Measurements from ENCODE around the gene CYS1. TPM values are rescaled to one million over a fixed set of nuclear protein-coding genes. Genes with fewer than 3 reads are reported as not detected.

Gene CYS1
- total and polyA plus RNA-seq, 2 of the 8 experiments (the other 6 are each of a cell fraction or from before 2014, with no cell fraction given): 0.09 to 0.13 TPM

DNA sequence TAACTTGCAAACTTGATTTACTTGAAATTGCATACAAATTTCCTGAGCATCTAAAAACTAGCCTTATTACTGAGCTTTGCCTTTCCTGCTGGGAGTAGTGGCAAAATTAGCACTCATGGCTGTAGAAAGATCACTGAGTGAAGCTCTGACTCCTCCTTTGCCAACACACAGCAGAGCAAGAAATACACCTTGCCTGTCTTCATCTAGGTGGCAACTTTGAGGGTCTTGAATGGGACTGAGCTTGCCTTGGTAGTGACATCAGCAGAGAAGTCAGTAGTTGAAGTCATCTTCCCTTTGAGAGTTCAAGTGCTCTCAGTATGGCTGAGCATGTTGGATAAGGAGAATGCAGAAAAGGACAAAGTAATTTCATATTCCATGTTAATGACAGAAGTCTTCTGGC lies 48.2 kb upstream of the CYS1 start:
- Histone ChIP-seq H3K14ac (ENCODE audit: insufficient read length) (no peak overlapping the region), H4K91ac (replicated peaks; ENCODE audit: insufficient read length, low read length) (no peak overlapping the region), H3K79me1 (ENCODE audit: low read depth, low read length) (peaks cover 6% of the 10 kb centered on the region), H3K18ac (ENCODE audit: extremely low read depth, low read length) (no peak overlapping the region), H2BK15ac (ENCODE audit: low read length) (no peak overlapping the region), H3K23ac (ENCODE audit: insufficient read length) (no peak overlapping the region), H3K4me3 (ENCODE audit: extremely low read depth in 1 of 4, insufficient read depth in 2 of 4, low read depth in 3 of 4, low read length in 4 of 4) (no peak overlapping the region), H3K4me1 (replicated peaks in 1 of 4; ENCODE audit: control insufficient read depth in 3 of 4, insufficient read depth in 4 of 4, low read length in 3 of 4) (peaks cover 2 to 19% (median 5%) of the 10 kb centered on the region in 4 experiments; a peak in 5 of 7 replicates), H4K5ac (ENCODE audit: insufficient read length, low read depth, low read length) (no peak overlapping the region), H3K27ac (ENCODE audit: low read depth, low read length) (no peak overlapping the region), H2AK5ac (ENCODE audit: low read depth, low read length) (no peak overlapping the region), H2BK12ac (ENCODE audit: low read depth, low read length) (no peak overlapping the region), H2AFZ (ENCODE audit: low read length) (no peak overlapping the region), H4K8ac (ENCODE audit: extremely low read depth, insufficient read depth, low read length) (no peak overlapping the region), H4K20me1 (replicated peaks in 1 of 2; ENCODE audit: control insufficient read depth in 1 of 2, insufficient read depth in 2 of 2, low read length in 2 of 2) (peaks cover 10 to 25% of the 10 kb centered on the region in 2 experiments), H2BK120ac (replicated peaks; ENCODE audit: low read depth, low read length) (no peak overlapping the region), H3K9me3 (ENCODE audit: insufficient read depth in 2 of 2, low read depth in 1 of 2, low read length in 1 of 2) (no peaks in the 10 kb centered on the region), H3K4ac (replicated peaks; ENCODE audit: insufficient read length, low read depth, low read length) (no peak overlapping the region), H3K36me3 (ENCODE audit: control insufficient read depth in 2 of 4, insufficient read depth in 4 of 4, low read length in 3 of 4) (peaks cover 29 to 87% (median 56%) of the 10 kb centered on the region in 4 experiments), H3K23me2 (ENCODE audit: low read depth, low read length) (peaks cover 5% of the 10 kb centered on the region), H3K79me2 (ENCODE audit: control insufficient read depth in 1 of 2, insufficient read depth in 2 of 2, low read length in 2 of 2) (peaks cover 0 to 24% of the 10 kb centered on the region in 2 experiments; a peak in 3 of 4 replicates), H2BK5ac (ENCODE audit: low read depth, low read length) (no peak overlapping the region), H3K27me3 (replicated peaks in 1 of 4; ENCODE audit: control insufficient read depth in 3 of 4, extremely low read depth in 1 of 4, insufficient read depth in 3 of 4, low read length in 3 of 4) (no peaks in the 10 kb centered on the region), H3K56ac (replicated peaks; ENCODE audit: insufficient read length, low read depth, low read length) (no peak overlapping the region), H3K9ac (replicated peaks in 1 of 4; ENCODE audit: extremely low read depth in 1 of 4, low read depth in 3 of 4, low read length in 3 of 4) (0 out of 7 replicates have a peak overlapping the region, but pooled peaks of 1 of the 4 experiments have one; percentile 22), H3K4me2 (ENCODE audit: insufficient read depth in 1 of 2, low read depth in 2 of 2, low read length in 2 of 2) (no peak overlapping the region), H2BK20ac (ENCODE audit: low read length) (no peak overlapping the region)
- DNase-seq (ENCODE audit: low read depth in 1 of 2, low spot score in 2 of 2) (no peak), FAIRE-seq (no peak)
- TF ChIP-seq YY1 (IDR thresholded peaks at IDR 0.05; ENCODE audit: low read depth, low read length) (no peak), GTF2F1 (IDR thresholded peaks at IDR 0.05; ENCODE audit: borderline replicate concordance, low read depth, low read length) (no peak), SAP30 (IDR thresholded peaks at IDR 0.05; ENCODE audit: insufficient read depth, insufficient replicate concordance, low read length) (no peak), GABPA (IDR thresholded peaks at IDR 0.05; ENCODE audit: borderline replicate concordance, insufficient read depth, low read length) (no peak), POLR2A (IDR thresholded peaks at IDR 0.05; ENCODE audit: control extremely low read depth in 1 of 2, low read depth in 2 of 2, low read length in 2 of 2) (peak in 1 of 2 experiments; percentile 24; a peak in 2 of 3 replicates), KDM5A (IDR thresholded peaks at IDR 0.05; ENCODE audit: low read length) (no peak), CBX8 (IDR thresholded peaks at IDR 0.05; ENCODE audit: borderline replicate concordance, low read depth, low read length) (no peak), JUN (IDR thresholded peaks at IDR 0.05; ENCODE audit: low read depth, low read length) (no peak)
- ChIA-PET POLR2A (ENCODE audit: partially characterized antibody) (interaction anchor here (0.6 to 8.9 kb wide), 11 partner anchors 6 to 307 kb away, joined by 3 to 87 read pairs (median 3); no protein-coding TSS in a partner anchor), CTCF (ENCODE audit: partially characterized antibody) (interaction anchor here (0.8 to 12.5 kb wide), 4 partner anchors 13 to 280 kb away, joined by 3 to 141 read pairs (median 20); no protein-coding TSS in a partner anchor)

Measured in H1 (cell line).